GM12878 (cell line): ENCODE data around the gene SAC3D1. TPM values are rescaled to one million over a fixed set of nuclear protein-coding genes. Genes with fewer than 3 reads are reported as not detected.

ENCODE experiments used
- HDAC2 ChIP-seq: fragments of 200-600 bp; sonication (generic); IDR thresholded peaks from 2 replicates; pipeline ENCODE4 v1.6.1; 2017
- NFXL1 ChIP-seq: fragments of 450-650 bp; IDR thresholded peaks from 2 replicates; pipeline ENCODE4 v1.6.1; 2017; ENCODE audit warnings: antibody characterized with exemption, mild to moderate bottlenecking, borderline replicate concordance
- polyA plus RNA-seq, 11 experiments: library from polyadenylated mRNA; depleted of rRNA in 4 of 11; unstranded in 6 of 11; stranded (reverse) in 5 of 11; fragments of >200 nt; fragmentation: Nextera tagmentation in 4 of 11; fragmentation: Illumina TruSeq in 1 of 11; extraction: Ambion mirVana in 4 of 11; extraction: Trizol in 1 of 11; gene quantifications; 1 replicate in 1 of 11; 2 replicates in 10 of 11; pipeline versions ENCODE4 v1.2.1 to v1.2.3, GENCODE V29; 2011 to 2016; ENCODE audit warnings: inconsistent platforms in 2 of 11, missing spikeins in 2 of 11, low read depth in 1 of 11
- total RNA-seq, 4 experiments: library from RNA; depleted of rRNA in 3 of 4; stranded (reverse); fragments of >200 nt in 3 of 4; fragmentation: Illumina TruSeq in 1 of 4; extraction: Trizol in 1 of 4; gene quantifications; 2 replicates each; pipeline versions ENCODE4 v1.2.1 to v1.2.3, GENCODE V29; 2013 to 2021
- TF ChIP-seq, protein P1 (sequence below): IDR thresholded peaks from 2 replicates; pipeline ENCODE4 v1.6.1; 2012; ENCODE audit warnings: improper control_type of control experiment, low read depth, low read length; ENCODE audit not compliant: insufficient replicate concordance
- TF ChIP-seq, protein P2 (sequence below): IDR thresholded peaks from 2 replicates; pipeline ENCODE4 v1.6.1; 2011; ENCODE audit warnings: borderline replicate concordance, low read depth, mild to moderate bottlenecking, moderate library complexity, low read length; ENCODE audit not compliant: insufficient read depth, poor library complexity, severe bottlenecking
- TF ChIP-seq, protein P3 (sequence below): fragments of 450-650 bp; IDR thresholded peaks from 2 replicates; pipeline ENCODE4 v1.6.1; 2017; ENCODE audit warnings: mild to moderate bottlenecking, moderate library complexity

SAC3D1 gene
- total and polyA plus RNA-seq, 10 of the 15 experiments (the other 5 are each of a cell fraction or from before 2014, with no cell fraction given) = 0.16 to 44.6 (median 12.1) TPM

DNA sequence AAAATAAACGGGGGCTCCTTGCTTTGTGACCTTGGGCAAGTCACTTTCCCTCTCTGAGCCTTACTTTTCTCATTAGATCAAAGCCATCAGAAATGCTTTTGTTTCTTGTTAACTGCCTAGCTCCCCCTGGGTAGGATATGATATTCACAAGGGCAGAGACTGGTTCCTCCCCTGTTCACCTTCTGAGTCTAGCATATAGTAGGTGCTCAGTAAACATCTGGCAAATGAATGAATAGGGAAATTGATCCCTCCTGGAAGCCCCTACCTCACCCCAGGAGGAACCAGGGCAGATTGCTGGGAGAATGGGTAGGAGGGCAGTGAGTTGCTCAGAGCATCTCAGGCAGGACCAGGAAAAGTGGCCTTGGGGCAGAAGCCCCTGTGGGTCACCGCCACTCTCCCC lies 6.6 kb upstream of the SAC3D1 start (continued):
- TF ChIP-seq, protein P1, sequence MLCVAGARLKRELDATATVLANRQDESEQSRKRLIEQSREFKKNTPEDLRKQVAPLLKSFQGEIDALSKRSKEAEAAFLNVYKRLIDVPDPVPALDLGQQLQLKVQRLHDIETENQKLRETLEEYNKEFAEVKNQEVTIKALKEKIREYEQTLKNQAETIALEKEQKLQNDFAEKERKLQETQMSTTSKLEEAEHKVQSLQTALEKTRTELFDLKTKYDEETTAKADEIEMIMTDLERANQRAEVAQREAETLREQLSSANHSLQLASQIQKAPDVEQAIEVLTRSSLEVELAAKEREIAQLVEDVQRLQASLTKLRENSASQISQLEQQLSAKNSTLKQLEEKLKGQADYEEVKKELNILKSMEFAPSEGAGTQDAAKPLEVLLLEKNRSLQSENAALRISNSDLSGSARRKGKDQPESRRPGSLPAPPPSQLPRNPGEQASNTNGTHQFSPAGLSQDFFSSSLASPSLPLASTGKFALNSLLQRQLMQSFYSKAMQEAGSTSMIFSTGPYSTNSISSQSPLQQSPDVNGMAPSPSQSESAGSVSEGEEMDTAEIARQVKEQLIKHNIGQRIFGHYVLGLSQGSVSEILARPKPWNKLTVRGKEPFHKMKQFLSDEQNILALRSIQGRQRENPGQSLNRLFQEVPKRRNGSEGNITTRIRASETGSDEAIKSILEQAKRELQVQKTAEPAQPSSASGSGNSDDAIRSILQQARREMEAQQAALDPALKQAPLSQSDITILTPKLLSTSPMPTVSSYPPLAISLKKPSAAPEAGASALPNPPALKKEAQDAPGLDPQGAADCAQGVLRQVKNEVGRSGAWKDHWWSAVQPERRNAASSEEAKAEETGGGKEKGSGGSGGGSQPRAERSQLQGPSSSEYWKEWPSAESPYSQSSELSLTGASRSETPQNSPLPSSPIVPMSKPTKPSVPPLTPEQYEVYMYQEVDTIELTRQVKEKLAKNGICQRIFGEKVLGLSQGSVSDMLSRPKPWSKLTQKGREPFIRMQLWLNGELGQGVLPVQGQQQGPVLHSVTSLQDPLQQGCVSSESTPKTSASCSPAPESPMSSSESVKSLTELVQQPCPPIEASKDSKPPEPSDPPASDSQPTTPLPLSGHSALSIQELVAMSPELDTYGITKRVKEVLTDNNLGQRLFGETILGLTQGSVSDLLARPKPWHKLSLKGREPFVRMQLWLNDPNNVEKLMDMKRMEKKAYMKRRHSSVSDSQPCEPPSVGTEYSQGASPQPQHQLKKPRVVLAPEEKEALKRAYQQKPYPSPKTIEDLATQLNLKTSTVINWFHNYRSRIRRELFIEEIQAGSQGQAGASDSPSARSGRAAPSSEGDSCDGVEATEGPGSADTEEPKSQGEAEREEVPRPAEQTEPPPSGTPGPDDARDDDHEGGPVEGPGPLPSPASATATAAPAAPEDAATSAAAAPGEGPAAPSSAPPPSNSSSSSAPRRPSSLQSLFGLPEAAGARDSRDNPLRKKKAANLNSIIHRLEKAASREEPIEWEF = no peak
- TF ChIP-seq HDAC2 (no peak), NFXL1 (no peak)
- TF ChIP-seq, protein P2, sequence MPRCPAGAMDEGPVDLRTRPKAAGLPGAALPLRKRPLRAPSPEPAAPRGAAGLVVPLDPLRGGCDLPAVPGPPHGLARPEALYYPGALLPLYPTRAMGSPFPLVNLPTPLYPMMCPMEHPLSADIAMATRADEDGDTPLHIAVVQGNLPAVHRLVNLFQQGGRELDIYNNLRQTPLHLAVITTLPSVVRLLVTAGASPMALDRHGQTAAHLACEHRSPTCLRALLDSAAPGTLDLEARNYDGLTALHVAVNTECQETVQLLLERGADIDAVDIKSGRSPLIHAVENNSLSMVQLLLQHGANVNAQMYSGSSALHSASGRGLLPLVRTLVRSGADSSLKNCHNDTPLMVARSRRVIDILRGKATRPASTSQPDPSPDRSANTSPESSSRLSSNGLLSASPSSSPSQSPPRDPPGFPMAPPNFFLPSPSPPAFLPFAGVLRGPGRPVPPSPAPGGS = no peak
- TF ChIP-seq, protein P3, sequence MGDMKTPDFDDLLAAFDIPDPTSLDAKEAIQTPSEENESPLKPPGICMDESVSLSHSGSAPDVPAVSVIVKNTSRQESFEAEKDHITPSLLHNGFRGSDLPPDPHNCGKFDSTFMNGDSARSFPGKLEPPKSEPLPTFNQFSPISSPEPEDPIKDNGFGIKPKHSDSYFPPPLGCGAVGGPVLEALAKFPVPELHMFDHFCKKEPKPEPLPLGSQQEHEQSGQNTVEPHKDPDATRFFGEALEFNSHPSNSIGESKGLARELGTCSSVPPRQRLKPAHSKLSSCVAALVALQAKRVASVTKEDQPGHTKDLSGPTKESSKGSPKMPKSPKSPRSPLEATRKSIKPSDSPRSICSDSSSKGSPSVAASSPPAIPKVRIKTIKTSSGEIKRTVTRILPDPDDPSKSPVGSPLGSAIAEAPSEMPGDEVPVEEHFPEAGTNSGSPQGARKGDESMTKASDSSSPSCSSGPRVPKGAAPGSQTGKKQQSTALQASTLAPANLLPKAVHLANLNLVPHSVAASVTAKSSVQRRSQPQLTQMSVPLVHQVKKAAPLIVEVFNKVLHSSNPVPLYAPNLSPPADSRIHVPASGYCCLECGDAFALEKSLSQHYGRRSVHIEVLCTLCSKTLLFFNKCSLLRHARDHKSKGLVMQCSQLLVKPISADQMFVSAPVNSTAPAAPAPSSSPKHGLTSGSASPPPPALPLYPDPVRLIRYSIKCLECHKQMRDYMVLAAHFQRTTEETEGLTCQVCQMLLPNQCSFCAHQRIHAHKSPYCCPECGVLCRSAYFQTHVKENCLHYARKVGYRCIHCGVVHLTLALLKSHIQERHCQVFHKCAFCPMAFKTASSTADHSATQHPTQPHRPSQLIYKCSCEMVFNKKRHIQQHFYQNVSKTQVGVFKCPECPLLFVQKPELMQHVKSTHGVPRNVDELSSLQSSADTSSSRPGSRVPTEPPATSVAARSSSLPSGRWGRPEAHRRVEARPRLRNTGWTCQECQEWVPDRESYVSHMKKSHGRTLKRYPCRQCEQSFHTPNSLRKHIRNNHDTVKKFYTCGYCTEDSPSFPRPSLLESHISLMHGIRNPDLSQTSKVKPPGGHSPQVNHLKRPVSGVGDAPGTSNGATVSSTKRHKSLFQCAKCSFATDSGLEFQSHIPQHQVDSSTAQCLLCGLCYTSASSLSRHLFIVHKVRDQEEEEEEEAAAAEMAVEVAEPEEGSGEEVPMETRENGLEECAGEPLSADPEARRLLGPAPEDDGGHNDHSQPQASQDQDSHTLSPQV = no peak
